ENCODE measurements around the gene C1S. TPM values are rescaled to one million over a fixed set of nuclear protein-coding genes. Genes with fewer than 3 reads are reported as not detected.
"Not testable (repeated sequence)": the region's sequence is repeated elsewhere in the genome, so short reads cannot be mapped to it uniquely, and the experiment has no call there.

The C1S gene
- 16.4 and 18.2 TPM in 2 replicates for total RNA-seq
- long read RNA-seq, transcript C1S-202 (12 exons, 2,635 nt) = minor isoform, 40 of 313 reads
- long read RNA-seq, transcript C1S-201 (12 exons, 2,972 nt) = major isoform, 246 of 313 reads
- long read RNA-seq, partial matches to known transcripts = 14 of 313 reads
- long read RNA-seq, other reads (novel, unspliced or antisense) = 13 of 313 reads

- Mint-ChIP-seq H3K27ac (ENCODE audit: unreplicated experiment) (peak within 1 kb of the TSS; percentile 88), H3K4me3 (ENCODE audit: unreplicated experiment) (peak within 1 kb of the TSS; percentile 48), H3K9me3 (ENCODE audit: unreplicated experiment) (no peaks in the 10 kb centered on the region), H3K36me3 (ENCODE audit: unreplicated experiment) (no peaks in the 10 kb centered on the region), H3K4me1 (ENCODE audit: unreplicated experiment) (peaks cover 19% of the 10 kb centered on the region), H3K27me3 (ENCODE audit: unreplicated experiment) (peaks cover 19% of the 10 kb centered on the region)
- no peak for DNase-seq (ENCODE audit: extremely low spot score, unreplicated experiment)
- TF ChIP-seq CTCF (IDR thresholded peaks at IDR 0.05) = peak; percentile 83
Measured at GRCh38 chr12:7060353-7060954, at the start of gene C1S. Gene C1S, plus strand, starts transcription at chr12:7060718. Its CDS starts 1,195 bp downstream, at chr12:7061913.

- not testable (repeated sequence) for H3K36me3 Mint-ChIP-seq (ENCODE audit: unreplicated experiment); H3K9me3 Mint-ChIP-seq (ENCODE audit: unreplicated experiment); H3K4me3 Mint-ChIP-seq (ENCODE audit: unreplicated experiment); DNase-seq (ENCODE audit: extremely low spot score, unreplicated experiment); H3K27me3 Mint-ChIP-seq (ENCODE audit: unreplicated experiment); H3K4me1 Mint-ChIP-seq (ENCODE audit: unreplicated experiment); H3K27ac Mint-ChIP-seq (ENCODE audit: unreplicated experiment)
Measured at GRCh38 chr12:7011398-7011797, 49.1 kb upstream of the C1S start.

- no peak for DNase-seq (ENCODE audit: extremely low spot score, unreplicated experiment)
- no peaks in the 10 kb centered on the region for H3K9me3 Mint-ChIP-seq (ENCODE audit: unreplicated experiment)
- peaks cover 14% of the 10 kb centered on the region for H3K4me1 Mint-ChIP-seq (ENCODE audit: unreplicated experiment)
- no peak for TF ChIP-seq CTCF (IDR thresholded peaks at IDR 0.05)
- H3K36me3 Mint-ChIP-seq (ENCODE audit: unreplicated experiment) = peaks cover 6% of the 10 kb centered on the region
- no peaks in the 10 kb centered on the region for H3K27me3 Mint-ChIP-seq (ENCODE audit: unreplicated experiment)
- H3K27ac Mint-ChIP-seq (ENCODE audit: unreplicated experiment) = no peak overlapping the region
- H3K4me3 Mint-ChIP-seq (ENCODE audit: unreplicated experiment) = no peak overlapping the region
Measured at GRCh38 chr12:7012024-7012607, 48.4 kb upstream of the C1S start.

GRCh38 chr12:7013101-7013500 lies 47.4 kb upstream of the C1S start:
- Mint-ChIP-seq H3K27me3 (ENCODE audit: unreplicated experiment) (no peaks in the 10 kb centered on the region), H3K36me3 (ENCODE audit: unreplicated experiment) (peaks cover 3% of the 10 kb centered on the region), H3K4me1 (ENCODE audit: unreplicated experiment) (peaks cover 22% of the 10 kb centered on the region), H3K4me3 (ENCODE audit: unreplicated experiment) (no peak overlapping the region), H3K27ac (ENCODE audit: unreplicated experiment) (no peak overlapping the region), H3K9me3 (ENCODE audit: unreplicated experiment) (no peaks in the 10 kb centered on the region)
- no peak for TF ChIP-seq CTCF (IDR thresholded peaks at IDR 0.05)
- peak; percentile 63 for DNase-seq (ENCODE audit: extremely low spot score, unreplicated experiment)

GRCh38 chr12:7015555-7016370 lies 44.8 kb upstream of the C1S start:
- Mint-ChIP-seq H3K4me1 (ENCODE audit: unreplicated experiment) (peaks cover 31% of the 10 kb centered on the region), H3K4me3 (ENCODE audit: unreplicated experiment) (no peak overlapping the region), H3K27me3 (ENCODE audit: unreplicated experiment) (no peaks in the 10 kb centered on the region), H3K9me3 (ENCODE audit: unreplicated experiment) (no peaks in the 10 kb centered on the region), H3K36me3 (ENCODE audit: unreplicated experiment) (no peaks in the 10 kb centered on the region), H3K27ac (ENCODE audit: unreplicated experiment) (no peak overlapping the region)
- no peak for TF ChIP-seq CTCF (IDR thresholded peaks at IDR 0.05)
- DNase-seq (ENCODE audit: extremely low spot score, unreplicated experiment) = no peak
